ENCODE data around the gene ATP5F1C.
"Not testable (repeated sequence)": the region's sequence is repeated elsewhere in the genome, so short reads cannot be mapped to it uniquely, and the experiment has no call there.

ATP5F1C gene

DNA sequence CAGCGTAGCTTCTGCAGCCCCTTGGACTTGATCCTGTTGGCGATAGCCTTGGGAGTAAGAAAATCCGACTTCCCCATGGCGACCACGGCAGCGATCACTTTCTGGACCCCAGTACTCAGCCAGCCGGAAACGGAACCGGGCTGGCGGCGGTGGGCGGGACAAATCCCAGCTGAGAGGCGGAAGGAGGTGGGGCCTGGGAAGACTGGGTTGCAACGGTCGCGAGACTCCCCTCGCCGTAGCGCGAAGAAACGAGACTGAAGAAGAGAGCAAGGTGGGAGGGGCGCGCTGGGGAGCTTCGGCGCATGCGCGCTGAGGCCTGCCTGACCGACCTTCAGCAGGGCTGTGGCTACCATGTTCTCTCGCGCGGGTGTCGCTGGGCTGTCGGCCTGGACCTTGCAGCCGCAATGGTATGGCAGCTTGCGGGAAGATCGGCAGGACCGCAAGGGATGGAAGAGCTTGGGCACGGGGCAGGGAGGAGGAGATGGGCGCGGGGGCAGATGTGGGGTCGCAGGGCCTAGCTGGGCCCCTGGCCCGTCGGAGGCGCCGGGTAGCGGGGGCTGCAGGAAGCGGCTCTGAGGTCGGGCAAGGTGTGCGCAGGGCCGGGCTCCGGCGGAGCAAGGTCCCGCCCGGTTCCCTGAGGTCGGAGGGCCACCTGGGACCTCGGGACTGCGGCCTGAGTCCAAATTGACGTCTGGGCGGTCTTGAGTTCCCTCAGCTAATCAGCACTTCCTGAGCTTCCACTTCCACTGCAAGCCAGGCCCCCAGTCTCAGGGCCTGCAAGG, at the start of gene ATP5F1C, which contains the start of gene KIN:
TSS of gene ATP5F1C (plus strand) at position 321 of the 782 bp plus-strand sequence. CDS start at position 352, 31 bp downstream.
TSS of gene KIN (minus strand) at position 137 of the 782 bp plus-strand sequence. CDS start at position 77, 60 bp downstream.
- DNase-seq, result peak; percentile 97

DNA sequence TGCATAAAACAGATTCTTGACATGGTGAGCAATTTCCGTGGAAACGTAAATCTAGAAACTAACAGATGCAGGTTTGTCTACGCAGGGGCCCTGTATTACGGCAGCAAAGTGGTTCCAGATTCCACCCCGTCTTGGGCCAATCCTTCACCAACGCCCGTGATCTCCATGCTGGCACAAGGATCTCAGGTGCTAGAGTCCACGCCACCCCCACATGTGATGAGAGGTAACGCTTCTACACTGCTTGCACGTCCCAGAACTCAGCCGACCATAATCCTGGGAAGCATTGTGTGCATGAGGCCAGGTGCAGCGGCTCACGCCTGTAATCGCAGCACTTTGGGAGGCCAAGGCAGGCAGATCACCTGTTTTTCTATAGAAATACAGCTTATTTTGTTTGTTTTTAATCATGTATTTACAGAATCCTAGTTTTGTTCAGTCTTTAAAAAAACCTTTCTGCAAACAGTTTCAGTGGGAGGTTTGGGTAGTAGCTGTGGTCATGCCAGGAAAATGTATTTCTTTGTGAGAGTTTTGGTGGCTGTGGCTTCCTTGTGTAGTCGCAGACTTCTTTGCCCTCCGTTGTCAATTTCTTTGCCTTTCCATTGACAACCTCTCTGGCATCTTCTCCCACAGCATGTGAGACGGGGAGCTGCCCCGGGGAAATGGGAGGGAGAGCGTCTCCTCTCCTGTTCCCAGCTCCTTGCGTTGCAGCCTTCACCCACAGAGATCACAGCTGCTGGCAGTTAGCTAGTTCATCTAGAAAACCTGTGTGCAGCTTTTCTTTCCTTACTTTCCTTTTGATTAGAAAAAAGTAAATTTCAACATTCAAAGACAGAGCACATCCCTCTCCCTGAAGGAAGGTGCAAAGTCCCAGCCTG, 49.2 kb upstream of the ATP5F1C start:
- DNase-seq (no peak), ATAC-seq (no peak)

More for the DNA sequence above, at the start of gene ATP5F1C, which contains the start of gene KIN:
- ATAC-seq, result peak; percentile 97

DNA sequence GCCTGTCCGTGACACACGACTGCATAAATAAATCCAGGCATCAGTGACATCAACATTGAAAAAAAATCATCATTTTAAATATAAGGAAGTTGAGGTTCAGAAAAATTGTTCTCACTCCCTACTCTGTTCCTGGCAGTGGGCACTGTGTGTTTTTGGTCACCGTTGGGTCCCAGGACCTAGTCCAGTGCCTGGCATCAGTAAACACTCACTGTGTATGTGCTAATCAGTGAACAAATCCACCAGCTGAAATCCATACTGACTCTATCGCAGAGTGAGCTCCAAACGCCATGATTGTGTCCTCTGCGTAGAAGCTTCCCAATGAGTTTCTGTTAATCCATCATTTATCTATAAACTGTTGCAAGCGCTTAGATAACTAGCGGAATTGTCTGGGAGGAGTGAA, 43.7 kb upstream of the ATP5F1C start:
- no peak for ATAC-seq
- DNase-seq, result no peak

DNA sequence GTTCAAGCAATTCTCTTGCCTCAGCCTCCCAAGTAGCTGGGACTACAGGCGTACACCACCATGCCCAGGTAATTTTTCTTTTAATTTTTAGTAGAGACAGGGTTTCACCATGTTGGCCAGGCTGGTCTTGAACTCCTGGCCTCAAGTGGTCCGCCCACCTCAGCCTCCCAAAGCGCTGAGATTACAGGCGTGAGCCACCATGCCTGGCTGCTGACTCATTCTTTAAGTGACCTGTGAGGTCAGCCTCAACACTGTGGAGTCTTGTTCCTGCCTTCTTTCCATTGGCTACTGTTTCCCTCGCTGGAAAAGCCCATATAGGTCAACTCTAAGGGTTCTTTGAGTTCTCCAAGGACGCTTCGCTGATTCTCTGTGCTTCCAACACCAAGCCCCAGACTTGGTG, 39.3 kb upstream of the ATP5F1C start:
- not testable (repeated sequence) for ATAC-seq, DNase-seq

DNA sequence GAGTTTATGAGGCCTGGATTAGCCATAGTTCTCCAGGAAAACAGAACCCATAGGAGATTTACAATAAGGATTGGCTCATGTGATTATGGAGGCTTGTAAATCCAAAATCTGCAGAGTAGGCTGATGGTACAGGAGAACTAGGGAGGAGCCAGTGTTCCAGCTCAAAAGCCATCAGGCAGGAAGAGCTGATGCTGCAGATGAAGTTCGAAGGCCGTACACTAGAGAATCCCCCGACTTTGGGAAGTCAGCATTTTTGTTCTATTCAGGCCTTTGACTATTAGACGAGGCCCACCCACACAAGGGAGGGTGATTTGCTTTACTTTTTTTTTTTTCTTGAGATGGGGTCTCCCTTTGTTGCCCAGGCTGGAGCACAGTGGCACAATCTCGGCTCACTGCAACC, 37.8 kb upstream of the ATP5F1C start:
- no peak for ATAC-seq
- DNase-seq, result no peak

DNA sequence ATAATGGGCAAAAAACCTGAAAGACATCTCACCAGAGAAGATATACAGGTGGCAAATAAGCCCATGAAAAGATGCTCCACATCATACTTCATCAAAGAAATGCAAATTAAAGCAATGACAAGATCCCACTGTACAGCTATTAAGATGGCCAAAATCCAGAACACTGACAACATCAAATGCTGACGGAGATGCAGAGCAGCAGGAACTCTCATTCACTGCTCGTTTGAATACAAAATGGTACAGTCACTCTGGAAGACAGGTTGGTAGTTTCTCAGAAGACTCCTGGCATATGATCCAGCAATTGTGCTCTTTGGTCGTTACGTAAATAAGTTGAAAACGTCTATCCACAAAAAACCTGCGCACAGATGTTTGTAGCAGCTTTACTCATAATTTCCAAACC, 35.7 kb upstream of the ATP5F1C start:
- DNase-seq (no peak), ATAC-seq (no peak)

DNA sequence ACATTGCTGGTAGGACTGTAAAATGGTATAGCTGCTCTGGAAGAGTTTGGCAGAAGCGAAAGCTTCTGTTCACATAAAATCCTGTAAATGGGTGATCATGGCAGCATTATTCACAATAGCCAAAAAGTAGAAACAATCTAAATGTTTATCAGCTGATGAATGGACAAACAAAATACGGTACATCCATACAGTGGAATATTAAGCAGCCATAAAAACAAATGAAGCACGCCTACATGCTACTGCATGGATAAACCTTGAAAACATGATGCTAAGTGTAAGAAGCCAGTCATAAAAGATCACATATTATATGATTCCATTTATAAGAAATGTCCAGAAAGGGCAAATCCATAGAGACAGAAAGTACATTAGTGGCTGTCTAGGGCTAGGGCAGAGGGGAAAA, 32.9 kb upstream of the ATP5F1C start:
- DNase-seq (no peak), ATAC-seq (no peak)

DNA sequence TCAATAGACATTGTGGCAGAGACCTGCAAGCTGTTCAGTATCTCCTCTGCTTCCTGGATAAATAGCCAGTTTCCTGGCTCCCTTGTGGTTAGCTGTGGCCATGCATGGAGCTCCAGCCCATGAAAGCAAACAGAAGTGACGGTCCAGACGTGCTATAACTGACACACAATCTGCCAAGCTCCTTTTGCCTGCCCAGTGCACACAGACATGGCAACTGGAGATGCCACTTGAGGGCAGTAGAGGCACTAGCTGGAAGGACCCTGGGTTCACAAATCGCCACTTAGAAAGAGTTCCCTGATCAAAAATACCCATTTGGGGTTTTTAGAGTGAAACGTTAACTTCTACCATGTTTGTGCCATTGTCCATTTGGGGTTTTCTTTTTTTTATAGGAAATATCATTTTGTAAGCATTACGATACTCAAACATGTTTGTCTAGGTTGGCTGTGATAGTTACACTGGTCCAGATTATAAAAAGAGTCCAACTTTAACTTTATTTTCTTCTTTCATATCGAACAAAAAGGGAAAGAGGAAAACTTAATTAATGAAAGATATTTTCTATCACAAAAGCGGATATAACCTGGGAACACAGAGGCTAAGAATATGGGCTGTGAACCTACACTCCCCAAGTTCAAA, 31.5 kb upstream of the ATP5F1C start:
- DNase-seq (peak; percentile 16), ATAC-seq (no peak)

DNA sequence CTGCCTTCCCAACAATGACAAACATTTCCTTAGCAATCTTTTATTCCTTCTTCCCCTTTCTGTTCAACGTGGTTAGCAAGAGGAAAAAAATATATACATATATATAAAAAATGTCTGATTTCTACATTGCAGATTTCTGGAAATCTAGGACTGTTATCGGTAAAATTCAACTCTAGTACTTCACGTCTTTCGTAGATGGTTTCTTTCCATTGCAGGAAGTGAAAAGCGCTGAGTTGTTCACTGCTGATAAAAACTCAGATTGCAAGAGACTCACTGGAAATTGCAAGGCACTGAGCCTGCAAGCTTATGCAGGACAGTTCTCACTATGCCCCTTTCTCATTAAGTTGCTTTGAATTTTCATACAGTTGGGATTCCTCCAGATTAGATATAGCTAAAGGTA, 24.0 kb upstream of the ATP5F1C start:
- DNase-seq, result no peak
- no peak for ATAC-seq

DNA sequence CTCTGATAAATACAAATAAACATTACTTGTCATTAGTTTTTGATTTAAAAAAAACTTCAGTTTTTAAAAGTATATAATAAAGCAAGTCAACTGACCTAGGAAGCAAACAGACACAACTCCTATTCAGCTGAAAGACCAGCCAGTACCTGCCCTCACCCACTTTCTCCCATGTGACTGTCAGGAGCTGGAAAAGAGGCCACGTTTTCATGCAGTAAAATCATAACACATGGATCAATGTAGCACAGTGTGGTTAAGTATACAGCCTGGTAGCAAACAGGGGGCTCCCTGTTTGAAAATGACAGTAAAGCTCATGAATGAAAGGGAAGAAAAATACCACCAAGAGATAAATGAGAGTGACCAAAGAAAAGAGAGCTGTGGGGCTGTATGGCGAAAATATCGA, 21.7 kb upstream of the ATP5F1C start:
- ATAC-seq (no peak), DNase-seq (no peak)

DNA sequence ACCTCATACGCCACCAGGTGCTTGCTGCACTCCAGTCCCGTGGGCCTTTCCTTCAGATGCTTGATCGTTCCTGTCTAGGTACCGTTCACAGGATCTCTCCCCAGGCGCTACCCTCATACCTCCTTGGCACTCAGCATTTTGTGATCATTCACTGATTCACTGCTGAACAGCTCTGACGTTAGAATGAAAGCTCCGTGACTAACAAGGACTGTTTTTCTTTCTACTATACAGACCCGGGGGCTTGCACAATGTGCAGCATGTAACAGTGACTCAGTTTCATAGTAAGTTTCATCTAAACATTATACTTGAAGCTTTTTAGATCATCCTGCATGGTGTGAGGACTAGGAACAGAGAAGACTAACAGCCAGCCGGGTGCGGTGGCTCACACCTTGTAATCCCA, 20.8 kb upstream of the ATP5F1C start:
- DNase-seq (no peak), ATAC-seq (no peak)

DNA sequence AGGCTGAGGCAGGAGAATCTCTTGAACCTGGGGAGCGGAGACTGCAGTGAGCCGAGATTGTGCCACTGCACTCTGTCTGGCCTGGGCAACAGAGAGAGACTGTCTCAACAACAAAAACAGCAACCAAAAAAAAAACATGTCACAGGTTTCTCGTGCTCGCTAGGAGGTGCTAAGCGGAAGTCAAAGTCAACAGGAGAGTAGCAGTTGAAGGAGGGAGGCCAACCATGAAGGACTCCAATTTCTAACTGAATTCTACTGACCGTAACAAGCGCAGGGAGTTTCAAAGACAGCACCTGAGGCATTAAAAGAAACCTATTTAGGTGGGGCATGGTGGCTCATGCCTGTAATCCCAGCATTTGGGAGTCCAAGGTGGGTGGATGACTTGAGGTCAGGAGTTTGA, 19.6 kb upstream of the ATP5F1C start:
- DNase-seq (no peak), ATAC-seq (no peak)

DNA sequence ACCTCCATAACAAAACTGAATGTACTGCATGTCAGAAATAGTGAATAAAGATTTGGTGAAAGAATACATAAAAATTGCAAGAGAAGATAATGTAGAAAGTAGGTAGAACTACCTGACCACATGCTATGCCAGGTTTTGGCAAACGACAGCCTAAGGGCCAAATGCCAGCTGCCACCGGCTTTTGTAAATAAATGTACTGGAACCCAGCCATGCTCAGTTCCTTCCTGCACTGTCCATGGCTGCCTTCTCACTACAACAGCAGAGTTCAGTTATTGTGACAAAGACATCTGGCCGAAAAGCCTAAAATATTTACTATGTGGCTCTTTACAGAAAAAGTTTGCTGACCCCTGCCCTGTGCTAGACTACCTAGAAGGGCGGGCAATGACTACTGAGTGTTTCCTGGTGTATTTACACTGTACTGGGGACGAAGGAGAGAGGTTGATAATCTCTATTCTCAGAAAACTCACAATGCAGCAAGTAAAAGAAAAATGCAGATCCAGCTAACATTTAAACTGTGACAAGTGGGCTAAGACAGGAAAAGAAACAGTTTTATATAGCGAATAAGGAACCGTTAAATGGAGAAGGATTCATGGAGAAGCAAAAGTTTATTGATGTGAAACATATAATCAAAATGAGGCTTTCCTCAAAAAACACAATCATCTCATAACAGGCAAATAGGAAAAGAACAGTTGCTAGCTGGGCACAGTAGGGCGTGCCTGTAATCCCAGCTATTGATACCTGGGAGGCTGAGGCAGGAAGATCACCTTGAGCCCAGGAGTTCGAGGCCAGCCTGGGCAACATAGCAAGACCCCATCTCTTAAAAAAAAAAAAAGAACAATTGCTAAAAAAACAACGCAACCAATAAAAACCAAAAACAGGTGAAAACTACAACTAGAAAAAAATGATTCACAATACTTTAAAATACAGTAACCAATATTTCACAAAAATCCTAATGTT, 13.9 kb upstream of the ATP5F1C start:
- ATAC-seq (no peak), DNase-seq (no peak)

DNA sequence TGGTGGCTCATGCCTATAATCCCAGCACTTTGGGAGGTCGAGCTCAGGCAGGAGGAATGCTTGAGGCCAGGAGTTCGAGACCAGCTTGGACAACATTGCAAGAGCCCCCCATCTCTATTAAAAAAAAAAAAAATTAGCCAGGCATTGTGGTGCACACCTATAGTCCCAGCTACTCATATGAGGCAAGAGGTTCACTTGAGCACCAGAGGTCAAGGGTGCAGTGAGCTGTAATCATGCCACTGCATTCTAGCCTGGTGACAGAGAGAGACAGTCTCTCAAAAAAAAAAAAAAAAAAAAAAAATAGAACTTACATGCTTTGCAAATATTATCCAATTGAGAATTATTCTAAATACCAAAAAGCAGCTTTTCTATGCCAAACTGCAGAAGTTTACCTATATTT, 11.2 kb upstream of the ATP5F1C start:
- no peak for DNase-seq
- no peak for ATAC-seq

DNA sequence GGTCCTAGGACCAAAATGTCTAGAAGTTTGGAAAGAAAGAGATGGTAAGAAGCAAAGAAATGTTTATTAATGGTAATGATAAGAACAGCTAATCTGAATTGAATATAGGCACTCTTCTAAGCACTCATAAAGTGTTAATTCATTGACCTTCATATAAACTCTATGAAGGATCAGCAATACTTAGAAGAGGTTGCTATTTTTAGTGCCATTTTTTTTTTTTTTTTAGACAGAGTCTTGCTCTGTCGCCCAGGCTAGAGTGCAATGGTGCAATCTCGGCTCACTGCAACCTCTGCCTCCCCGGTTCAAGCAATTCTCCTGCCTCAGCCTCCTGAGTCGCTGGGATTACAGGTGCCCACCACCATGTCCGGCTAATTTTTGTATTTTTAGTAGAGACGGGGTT, 5.8 kb upstream of the ATP5F1C start:
- not testable (repeated sequence) for ATAC-seq, DNase-seq

DNA sequence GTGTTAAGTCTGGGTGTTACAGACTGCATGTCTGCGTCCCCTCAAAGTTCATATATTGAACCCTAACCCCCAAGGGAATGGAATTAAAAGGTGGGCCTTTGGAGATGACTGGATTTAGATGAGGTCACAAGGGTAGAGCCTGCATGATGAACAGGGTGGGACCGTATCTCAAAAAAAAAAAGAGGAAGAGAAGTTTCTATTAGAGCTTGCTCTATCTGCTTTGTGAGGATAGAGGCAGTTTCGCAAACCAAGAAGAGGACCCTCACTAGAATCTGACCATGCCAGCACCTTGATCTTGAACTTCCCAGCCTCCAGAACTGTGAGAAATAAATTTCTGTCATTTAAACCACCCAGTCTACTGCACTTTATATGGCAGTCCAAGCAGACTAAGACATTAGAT, 1.5 kb upstream of the ATP5F1C start:
- DNase-seq, result no peak
- no peak for ATAC-seq

DNA sequence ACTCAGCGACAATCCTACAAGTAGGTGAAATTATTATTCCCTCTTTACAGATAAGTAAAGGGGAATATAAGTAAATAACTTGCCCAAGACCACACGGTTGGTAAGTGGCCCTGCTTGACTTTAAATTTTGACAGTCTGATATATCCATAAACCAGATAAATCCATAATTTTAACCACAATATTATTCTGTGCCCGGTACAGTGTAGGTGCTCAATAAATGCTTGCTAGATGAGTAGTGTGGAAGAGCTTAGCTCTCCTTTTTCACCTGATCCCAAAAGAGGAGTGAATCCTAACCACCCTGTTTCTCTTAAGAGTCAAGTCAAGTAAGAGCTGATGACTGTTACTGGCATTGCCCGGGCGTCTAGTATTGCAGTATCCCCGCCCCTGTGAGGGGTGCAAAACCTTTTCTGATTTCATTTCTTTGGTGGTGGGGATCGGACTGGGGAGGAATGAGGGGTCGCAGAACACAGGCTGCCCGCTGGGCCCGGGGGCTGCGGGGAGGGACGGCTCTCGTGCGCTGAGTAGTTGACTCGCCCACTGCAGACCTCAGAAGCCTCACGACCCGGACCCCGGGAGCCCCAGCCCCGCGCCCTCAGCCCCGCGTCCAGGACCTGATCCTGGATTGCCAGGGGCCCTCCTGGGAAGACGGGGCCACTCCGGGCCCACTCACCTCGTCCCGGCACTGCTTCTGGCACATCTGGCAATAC, 674 bp upstream of the ATP5F1C start:
- DNase-seq (peak; percentile 19), ATAC-seq (peak; percentile 2)

DNA sequence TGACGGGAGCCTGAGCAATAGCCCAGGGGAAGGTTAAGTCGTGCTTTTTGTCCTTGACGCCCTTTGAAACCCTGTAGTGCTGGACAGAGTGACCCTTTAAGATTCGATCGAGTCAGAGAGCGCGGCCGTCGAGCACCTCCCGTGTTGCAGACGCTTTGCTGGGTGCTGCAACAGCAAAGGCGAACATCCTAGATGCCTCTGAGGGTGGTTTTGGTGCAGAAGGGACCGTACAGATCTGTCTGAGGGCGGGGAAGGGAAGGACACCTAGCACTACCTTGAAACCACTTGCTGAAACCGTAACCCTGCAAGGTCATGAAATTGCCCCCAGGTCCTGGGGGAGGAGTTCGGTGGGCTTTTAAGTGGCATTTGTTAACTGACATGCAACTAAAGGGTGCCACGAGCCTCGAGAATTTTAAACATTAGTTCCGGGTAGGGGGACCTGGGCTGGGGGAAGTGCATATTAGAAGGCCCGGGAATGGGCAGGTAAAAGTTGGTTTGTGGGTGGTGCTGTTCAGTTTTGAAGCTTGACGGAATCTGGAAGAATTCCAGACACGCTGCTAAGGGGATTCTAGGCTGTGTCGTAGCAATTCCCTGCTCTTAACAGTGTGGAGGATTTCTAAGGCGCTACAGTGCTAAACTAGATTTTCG, 786 bp downstream of the ATP5F1C start:
- no peak for ATAC-seq
- DNase-seq, result peak; percentile 7

DNA sequence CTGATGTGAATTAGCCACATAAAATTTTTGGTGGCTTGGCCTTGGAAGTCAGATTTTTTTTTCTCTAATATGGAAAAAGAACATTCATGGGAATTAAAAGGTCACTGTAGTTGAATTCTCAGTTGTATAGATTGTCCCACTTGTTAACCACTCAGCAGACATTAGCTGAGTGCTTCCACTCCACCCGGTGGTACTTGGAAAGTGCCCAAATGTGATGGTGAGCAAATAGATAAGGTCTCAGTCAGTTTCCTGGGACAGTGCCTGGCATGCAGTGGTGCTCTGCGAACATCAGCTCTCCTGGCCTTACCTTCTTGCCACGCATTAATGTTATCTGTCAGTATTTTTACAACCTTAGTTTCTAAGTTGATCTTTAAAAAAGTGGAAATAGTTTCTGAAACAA, 1.4 kb downstream of the ATP5F1C start:
- no peak for DNase-seq

DNA sequence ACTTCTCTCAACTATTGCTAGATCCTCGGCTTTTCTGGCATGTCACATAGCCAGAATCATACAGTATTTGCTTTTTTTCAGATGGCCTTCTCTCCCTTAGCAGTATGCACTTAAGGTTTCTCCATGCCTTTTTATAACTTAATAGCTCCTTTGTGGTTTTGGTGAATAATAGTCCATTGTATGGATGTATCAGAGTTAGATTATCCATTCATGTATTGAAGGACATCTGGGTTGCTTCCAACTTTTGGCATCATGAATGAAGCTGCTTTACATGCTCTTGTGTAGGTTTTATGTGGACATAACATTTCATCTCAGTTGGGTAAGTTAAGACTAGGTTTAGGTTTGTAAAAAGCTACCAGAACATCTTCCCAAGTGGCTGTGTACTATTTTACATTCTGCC, 4.6 kb downstream of the ATP5F1C start:
- DNase-seq (no peak), ATAC-seq (no peak)

More for the DNA sequence above, 1.4 kb downstream of the ATP5F1C start:
- ATAC-seq, result no peak

Measured in stimulated activated naive CD8-positive, alpha-beta T cell treated with anti-CD3 and anti-CD28 coated beads, Interleukin-15, Interleukin-2, amounts not matched to agents 100 U/mL and 50 U/mL, for 24 hours (primary cell).